DMS114 treated with DMSO at 0.1 percent for 48 hours (cell line): Measurements from ENCODE around the gene CNN2.

Experiments used
- DNase-seq: peaks from one replicate; lab custom pipeline; 2025; ENCODE audit not compliant: unreplicated experiment; lab: John Stamatoyannopoulos, UW

The CNN2 gene

DNA sequence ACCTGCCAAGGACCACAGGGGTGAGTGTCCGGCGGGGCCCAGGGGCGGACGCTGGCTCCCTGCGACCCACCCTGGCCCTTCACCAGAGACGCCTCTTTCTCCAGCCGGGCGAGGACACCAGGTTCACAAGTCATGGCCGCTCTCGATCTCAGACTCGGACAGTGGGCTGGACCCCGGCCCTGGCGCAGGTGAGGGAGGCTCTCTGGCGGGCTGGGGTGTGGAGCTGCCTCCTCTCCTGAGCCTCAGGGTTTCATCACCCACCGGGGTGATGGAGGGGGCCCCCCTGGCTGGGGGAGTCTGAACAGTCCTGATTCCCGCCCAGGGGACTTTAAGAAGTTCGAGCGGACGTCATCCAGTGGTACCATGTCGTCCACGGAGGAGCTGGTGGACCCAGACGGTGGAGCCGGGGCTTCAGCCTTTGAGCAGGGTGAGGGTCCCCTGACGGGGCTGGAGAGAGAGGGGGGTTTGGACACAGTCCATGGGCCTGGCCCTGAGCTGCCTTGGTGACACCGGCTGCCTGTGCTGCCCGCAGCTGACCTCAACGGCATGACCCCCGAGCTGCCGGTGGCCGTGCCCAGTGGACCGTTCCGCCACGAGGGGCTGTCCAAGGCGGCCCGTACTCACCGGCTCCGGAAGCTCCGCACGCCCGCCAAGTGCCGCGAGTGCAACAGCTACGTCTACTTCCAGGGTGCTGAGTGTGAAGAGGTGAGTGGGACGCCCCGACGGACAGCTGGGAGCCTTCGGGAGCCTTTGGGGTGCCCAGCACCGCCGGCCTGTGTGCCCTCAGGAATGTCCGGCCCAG is 54.2 kb downstream of the CNN2 start:
- DNase-seq, result no peak

DNA sequence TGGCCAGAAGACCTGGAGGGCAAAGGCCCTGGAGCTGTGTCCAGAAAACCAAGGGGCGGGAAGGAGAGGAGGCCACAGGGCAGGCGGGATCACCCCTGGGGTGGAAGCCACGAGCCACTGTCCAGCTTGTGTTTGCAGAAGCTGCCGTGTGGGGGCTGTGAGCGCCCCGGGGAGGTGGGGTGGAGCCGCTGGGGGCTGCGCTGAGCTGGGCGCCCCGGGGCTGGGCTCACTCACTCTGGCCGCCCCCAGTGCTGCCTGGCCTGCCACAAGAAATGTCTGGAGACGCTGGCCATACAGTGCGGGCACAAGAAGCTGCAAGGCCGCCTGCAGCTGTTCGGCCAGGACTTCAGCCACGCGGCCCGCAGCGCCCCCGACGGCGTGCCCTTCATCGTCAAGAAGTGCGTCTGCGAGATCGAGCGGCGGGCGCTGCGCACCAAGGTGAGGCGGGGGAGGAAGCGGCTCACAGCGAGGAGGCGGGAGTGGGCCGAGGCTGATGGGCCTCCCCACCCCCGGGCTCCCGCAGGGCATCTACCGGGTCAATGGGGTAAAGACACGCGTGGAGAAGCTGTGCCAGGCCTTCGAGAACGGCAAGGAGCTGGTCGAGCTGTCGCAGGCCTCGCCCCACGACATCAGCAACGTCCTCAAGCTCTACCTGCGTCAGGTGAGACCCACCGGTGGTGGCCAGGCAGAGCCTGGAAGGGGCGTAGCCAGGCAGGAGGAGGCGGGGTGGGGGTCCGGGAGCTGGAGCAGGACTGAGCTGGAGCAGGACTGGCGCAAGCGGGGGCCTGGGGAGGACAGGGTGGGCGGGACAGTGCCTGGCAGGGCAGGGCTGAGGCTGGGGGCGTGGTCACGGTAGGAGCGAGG is 55.1 kb downstream of the CNN2 start:
- no peak for DNase-seq

DNA sequence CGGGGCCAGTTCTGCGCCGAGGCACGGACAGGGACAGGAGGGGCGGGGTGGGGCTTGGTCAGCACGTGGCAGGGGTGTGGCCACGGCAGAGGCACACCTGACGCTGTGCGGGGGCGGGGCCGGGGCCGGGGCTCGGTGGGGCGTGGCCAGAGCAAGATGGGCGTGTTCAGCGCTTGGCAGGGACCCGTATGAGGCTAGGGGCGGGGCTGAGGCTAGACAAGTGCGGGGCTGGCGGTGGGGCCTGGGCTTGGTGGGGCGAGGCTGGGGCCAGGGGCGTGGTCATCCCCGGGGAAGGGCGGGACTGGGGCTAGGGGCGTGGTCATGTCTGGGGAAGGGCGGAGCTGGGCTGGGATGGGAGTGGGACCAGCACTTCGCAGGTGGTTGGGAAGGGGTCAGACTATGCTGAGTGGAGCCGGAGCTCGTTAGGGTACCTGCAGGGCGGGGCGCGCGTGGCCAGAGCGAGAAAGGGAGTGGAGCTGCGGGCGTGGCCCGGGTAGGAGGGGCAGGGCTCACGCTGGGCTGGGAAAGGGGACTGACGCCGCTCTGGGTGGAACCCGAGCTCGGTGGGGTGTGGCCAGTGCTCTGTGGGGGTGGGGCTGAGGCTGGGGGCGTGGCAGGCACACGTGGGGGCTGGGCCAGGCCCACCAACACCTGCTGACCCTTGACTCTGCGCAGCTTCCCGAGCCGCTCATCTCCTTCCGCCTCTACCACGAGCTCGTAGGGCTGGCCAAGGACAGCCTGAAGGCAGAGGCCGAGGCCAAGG is 55.9 kb downstream of the CNN2 start:
- no peak for DNase-seq

DNA sequence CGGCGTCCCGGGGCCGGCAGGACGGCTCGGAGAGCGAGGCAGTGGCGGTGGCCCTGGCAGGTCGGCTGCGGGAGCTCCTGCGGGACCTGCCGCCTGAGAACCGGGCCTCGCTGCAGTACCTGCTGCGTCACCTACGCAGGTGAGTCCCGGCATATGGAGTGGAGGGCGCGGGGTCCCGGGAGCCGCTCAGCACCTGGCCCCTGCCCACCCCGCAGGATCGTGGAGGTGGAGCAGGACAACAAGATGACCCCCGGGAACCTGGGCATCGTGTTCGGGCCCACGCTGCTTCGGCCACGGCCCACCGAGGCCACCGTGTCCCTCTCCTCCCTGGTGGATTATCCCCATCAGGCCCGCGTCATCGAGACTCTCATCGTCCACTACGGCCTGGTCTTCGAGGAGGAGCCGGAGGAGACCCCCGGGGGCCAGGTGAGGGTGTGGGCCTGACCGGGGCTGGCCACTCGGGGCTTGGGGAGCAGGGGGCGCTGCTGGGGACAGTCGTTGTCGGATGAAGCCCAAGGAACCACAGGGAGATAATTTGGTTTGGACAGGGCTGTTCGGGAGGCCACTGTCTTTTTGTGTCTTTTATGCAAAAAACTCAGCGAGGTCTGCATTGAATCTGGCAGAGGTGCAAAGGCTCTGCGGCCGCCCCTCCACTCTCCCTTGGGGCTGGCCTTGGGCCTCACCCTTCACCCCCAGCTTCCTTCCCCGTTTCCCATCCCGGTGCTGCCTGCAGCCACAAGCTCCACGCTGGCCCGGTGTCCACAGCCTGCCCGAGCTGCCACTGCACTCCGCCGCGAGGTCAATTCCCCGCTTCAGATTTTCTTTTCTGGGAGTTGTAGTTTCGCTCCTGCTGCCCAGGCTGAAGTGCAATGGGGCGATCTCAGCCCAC is 56.8 kb downstream of the CNN2 start:
- no peak for DNase-seq

DNA sequence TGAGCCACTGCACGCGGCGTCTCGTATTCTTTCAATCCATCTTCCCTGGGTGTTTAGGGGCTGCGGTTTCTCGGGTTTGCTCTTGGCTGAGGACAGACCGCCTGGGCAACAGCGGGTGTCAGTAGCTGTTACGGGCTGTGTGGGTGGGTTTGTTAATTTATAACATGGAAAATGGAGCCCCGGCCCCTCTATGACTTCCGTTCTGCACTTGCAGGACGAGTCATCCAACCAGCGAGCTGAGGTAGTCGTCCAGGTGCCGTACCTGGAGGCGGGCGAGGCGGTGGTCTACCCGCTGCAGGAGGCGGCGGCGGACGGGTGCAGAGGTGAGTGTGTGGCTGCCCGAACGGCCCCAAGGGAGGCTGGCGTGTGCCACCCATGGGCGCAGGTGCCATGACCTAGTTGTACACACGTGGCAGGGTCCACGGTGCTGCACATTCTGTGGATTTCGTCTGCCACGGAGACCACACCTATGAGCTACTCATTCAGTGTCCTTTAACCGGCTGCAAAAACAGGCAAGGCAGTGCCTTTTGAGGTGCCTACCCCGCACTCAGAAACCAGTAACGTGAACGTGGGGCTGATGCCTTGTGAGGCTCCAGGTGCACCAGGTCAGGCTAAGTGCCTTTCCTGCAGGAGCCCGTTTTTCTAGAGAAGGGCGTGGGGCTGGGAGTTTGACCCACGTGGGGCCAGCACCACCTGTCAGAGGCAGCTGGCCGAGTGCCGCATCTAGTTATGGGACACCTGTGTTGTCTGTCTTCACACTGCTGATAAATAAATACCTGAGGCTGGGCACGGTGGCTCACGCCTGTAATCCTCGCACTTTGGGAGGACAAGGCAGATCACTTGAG is 57.8 kb downstream of the CNN2 start:
- DNase-seq, result no peak

DNA sequence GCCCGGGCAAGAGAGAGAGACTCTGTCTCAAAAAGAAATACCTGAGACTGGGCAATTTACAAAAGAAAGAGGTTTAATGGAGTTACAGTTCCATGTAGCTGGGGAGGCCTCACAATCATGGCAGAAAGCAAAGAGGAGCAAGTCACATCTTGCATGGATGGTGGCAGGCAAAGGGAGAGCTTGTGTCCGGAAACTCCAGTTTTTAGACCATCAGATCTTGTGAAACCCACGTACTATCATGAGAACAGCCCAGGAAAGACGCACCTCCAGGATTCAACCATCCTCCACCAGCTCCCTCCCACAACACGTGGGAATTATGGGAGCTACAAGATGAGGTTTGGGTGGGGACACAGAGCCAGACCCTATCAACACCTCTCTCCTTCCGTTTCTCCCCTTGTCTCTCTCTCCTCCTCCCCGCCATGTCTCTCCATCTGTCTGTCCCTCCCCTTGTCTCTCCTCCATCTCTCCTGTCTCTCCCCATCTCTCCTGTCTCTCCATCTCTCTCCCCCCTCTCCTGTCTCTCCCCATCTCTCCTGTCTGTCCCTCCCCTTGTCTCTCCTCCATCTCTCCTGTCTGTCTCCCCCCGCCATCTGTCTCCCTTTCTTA is 58.7 kb downstream of the CNN2 start:
- no peak for DNase-seq

DNA sequence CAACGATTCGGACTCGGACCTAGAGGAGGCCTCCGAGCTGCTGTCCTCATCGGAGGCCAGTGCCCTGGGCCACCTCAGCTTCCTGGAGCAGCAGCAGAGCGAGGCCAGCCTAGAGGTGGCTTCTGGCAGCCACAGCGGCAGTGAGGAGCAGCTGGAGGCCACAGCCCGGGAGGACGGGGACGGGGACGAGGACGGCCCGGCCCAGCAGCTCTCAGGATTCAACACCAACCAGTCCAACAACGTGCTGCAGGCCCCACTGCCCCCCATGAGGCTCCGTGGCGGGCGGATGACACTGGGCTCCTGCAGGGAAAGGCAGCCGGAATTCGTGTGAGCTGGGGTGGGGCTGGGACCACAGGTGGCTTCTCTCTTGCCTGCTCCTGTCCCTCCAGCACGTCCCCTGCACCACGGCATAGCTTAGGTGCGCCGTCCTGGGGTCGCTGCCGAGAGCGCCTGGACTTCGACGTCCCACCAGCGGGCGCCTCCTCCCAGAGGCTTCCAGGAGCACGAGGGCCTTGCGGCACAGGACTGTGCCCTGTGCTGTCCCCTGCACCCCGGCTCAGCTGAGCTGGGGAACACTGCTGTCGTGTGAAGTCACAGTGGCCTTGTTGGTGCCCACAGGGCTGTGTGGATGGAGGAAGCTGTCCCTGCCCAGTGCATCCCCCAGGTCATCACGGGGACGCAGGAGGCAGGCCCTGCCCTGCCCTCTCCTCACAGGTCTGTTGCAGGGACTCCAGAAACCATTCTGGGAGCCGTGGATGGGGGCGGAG is 59.5 kb downstream of the CNN2 start:
- no peak for DNase-seq

DNA sequence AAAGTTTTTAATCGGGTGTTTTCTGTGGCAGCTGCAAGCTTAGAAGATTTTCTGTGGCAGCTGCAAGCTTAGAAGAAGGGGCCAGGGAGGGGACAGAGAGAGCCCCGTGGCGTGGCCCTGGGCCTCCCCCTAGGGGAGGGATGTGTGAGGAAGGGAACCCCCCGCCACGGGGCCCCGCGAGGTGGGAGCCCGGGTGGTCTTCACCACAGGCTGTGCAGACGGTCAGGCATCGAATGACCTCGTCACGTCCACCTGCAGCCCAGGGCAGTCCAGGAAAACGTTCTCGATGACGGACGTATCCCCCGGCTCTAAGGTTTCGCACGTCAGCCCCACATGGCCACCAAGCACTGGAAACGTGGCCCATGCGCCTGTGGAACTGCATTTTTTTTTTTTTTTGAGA is 60.2 kb downstream of the CNN2 start:
- DNase-seq, result no peak

DNA sequence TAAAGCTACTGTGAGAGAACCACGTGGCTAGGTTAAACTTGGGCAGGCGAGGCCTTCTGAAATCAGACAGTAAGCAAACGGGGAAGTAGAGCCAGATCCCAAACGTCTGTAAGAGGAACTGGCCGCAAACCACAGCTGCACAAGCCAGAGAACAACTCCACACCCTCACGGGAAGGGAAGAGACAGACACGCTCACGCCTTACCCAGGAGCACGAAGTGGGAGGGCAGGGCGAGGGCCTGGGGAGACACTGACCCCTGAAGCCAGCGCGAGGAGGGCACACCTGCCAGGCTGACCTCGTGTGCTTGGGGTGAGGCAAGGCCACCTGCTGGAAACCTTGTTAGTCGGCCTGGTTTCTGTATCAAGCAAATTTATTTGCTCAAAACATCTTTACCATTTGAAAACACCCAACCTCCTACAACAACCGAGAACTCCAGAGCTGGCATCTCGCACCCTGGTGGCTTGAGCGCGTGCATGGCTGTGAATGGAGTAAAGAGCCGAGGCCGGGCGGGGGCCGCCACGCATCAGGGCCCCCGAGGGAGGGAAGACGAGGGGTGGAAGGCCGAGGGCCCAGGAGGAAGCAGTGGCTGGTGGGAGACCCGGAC is 61.5 kb downstream of the CNN2 start:
- DNase-seq, result no peak

DNA sequence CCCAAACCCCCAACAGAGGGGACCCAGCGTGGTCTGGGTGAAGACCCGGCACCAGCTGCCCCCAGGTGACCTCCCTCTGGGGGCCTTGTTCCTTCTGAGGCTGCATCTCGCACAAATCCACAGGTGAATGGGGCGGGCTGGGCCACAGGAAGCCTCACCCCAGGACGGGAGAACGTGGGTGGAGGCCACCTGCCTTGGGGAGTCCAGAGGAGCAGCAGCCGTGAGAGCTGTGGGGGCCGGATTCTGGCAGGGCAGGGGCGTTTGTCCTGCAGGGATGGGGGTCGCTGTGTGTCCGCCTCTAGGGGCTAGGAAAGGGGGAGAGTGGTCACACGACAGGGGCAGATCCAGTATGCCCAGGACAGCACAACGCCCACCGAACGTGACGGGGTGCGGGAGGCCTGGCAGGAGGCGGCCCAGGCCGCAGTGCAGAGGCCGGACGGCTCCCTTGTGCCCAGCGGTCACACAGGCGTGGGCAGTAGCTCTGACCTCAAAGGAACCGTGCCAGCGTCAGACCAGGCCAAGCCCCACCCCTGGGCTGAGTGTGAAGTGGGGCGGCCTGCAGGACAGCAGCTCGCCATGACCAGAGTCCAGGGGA is 62.1 kb downstream of the CNN2 start:
- DNase-seq, result no peak
